ENCODE data around the gene MKX.
"Not testable (repeated sequence)": the region's sequence is repeated elsewhere in the genome, so short reads cannot be mapped to it uniquely, and the experiment has no call there.

The MKX gene

GRCh38 chr10:27699776-27700175, 45.8 kb downstream of the MKX start:
- DNase-seq (ENCODE audit: low spot score in 2 of 2) (no peak), ATAC-seq (replicated peaks; ENCODE audit: extremely low read depth, poor library complexity, severe bottlenecking) (no peak)
- Mint-ChIP-seq H3K4me1 (no peaks in the 10 kb centered on the region), H3K4me3 (no peak overlapping the region), H3K27me3 (peaks cover 31% of the 10 kb centered on the region), H3K36me3 (ENCODE audit: insufficient read depth) (no peaks in the 10 kb centered on the region), H3K27ac (ENCODE audit: low read depth) (no peak overlapping the region), H3K9me3 (no peaks in the 10 kb centered on the region)

- DNase-seq (ENCODE audit: low spot score in 2 of 2), result no peak
Observed at GRCh38 chr10:27698961-27699360, 46.7 kb downstream of the MKX start.

GRCh38 chr10:27696466-27696865, 49.2 kb downstream of the MKX start:
- H3K27me3 Mint-ChIP-seq, result peaks cover 40% of the 10 kb centered on the region
- H3K9me3 Mint-ChIP-seq, result no peaks in the 10 kb centered on the region
- DNase-seq (ENCODE audit: low spot score in 2 of 2) (no peak), ATAC-seq (replicated peaks; ENCODE audit: extremely low read depth, poor library complexity, severe bottlenecking) (no peak)
- H3K4me3 Mint-ChIP-seq, result no peak overlapping the region
- no peaks in the 10 kb centered on the region for H3K4me1 Mint-ChIP-seq
- no peaks in the 10 kb centered on the region for H3K36me3 Mint-ChIP-seq (ENCODE audit: insufficient read depth)
- H3K27ac Mint-ChIP-seq (ENCODE audit: low read depth), result no peak overlapping the region

More at GRCh38 chr10:27698961-27699360, 46.7 kb downstream of the MKX start:
- no peaks in the 10 kb centered on the region for H3K4me1 Mint-ChIP-seq
- no peak overlapping the region for H3K4me3 Mint-ChIP-seq
- no peaks in the 10 kb centered on the region for H3K36me3 Mint-ChIP-seq (ENCODE audit: insufficient read depth)
- H3K27me3 Mint-ChIP-seq, result peaks cover 36% of the 10 kb centered on the region
- ATAC-seq (replicated peaks; ENCODE audit: extremely low read depth, poor library complexity, severe bottlenecking), result no peak
- no peak overlapping the region for H3K27ac Mint-ChIP-seq (ENCODE audit: low read depth)
- no peaks in the 10 kb centered on the region for H3K9me3 Mint-ChIP-seq

DNA sequence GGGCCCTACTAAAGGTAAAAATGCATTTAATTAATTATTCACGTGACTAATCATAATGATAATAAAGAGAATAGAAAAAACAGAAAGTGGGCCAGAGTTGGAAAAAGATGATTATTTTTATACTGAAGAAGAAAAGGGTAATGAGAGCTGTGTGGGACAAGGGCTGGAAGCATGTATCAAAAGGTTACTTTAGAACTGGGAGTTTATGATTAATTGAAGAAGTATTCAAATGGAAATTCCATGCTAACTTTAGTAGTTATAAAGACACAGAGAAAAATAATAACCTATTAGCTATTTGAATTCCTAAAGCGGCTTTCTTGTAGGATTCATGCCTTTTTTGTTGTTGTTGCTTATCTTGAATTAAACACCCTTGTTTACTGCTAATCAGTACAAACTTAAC, 49.9 kb downstream of the MKX start:
- peaks cover 40% of the 10 kb centered on the region for H3K27me3 Mint-ChIP-seq
- no peak overlapping the region for H3K27ac Mint-ChIP-seq (ENCODE audit: low read depth)
- no peaks in the 10 kb centered on the region for H3K36me3 Mint-ChIP-seq (ENCODE audit: insufficient read depth)
- no peak overlapping the region for H3K4me3 Mint-ChIP-seq
- ATAC-seq (replicated peaks; ENCODE audit: extremely low read depth, poor library complexity, severe bottlenecking) (no peak), DNase-seq (ENCODE audit: low spot score in 2 of 2) (no peak)
- no peaks in the 10 kb centered on the region for H3K4me1 Mint-ChIP-seq
- no peaks in the 10 kb centered on the region for H3K9me3 Mint-ChIP-seq

GRCh38 chr10:27695088-27695487, 50.5 kb downstream of the MKX start:
- no peak overlapping the region for H3K27ac Mint-ChIP-seq (ENCODE audit: low read depth)
- no peaks in the 10 kb centered on the region for H3K9me3 Mint-ChIP-seq
- H3K4me3 Mint-ChIP-seq, result no peak overlapping the region
- no peak for DNase-seq (ENCODE audit: low spot score in 2 of 2)
- no peaks in the 10 kb centered on the region for H3K36me3 Mint-ChIP-seq (ENCODE audit: insufficient read depth)
- ATAC-seq (replicated peaks; ENCODE audit: extremely low read depth, poor library complexity, severe bottlenecking), result no peak
- peaks cover 40% of the 10 kb centered on the region for H3K27me3 Mint-ChIP-seq
- no peaks in the 10 kb centered on the region for H3K4me1 Mint-ChIP-seq

- peaks cover 49% of the 10 kb centered on the region for H3K27me3 Mint-ChIP-seq
- H3K9me3 Mint-ChIP-seq, result no peaks in the 10 kb centered on the region
- H3K4me3 Mint-ChIP-seq, result no peak overlapping the region
Observed at GRCh38 chr10:27692663-27693062, 53.0 kb downstream of the MKX start.

GRCh38 chr10:27688991-27689390, 56.6 kb downstream of the MKX start:
- Mint-ChIP-seq H3K4me3 (no peak overlapping the region), H3K9me3 (no peaks in the 10 kb centered on the region), H3K36me3 (ENCODE audit: insufficient read depth) (no peaks in the 10 kb centered on the region), H3K4me1 (no peaks in the 10 kb centered on the region), H3K27ac (ENCODE audit: low read depth) (no peak overlapping the region), H3K27me3 (peaks cover 41% of the 10 kb centered on the region)
- ATAC-seq (replicated peaks; ENCODE audit: extremely low read depth, poor library complexity, severe bottlenecking), result no peak
- DNase-seq (ENCODE audit: low spot score in 2 of 2), result no peak

More at GRCh38 chr10:27692663-27693062, 53.0 kb downstream of the MKX start:
- Mint-ChIP-seq H3K36me3 (ENCODE audit: insufficient read depth) (no peaks in the 10 kb centered on the region), H3K4me1 (no peaks in the 10 kb centered on the region), H3K27ac (ENCODE audit: low read depth) (no peak overlapping the region)
- DNase-seq (ENCODE audit: low spot score in 2 of 2), result no peak
- no peak for ATAC-seq (replicated peaks; ENCODE audit: extremely low read depth, poor library complexity, severe bottlenecking)

DNA sequence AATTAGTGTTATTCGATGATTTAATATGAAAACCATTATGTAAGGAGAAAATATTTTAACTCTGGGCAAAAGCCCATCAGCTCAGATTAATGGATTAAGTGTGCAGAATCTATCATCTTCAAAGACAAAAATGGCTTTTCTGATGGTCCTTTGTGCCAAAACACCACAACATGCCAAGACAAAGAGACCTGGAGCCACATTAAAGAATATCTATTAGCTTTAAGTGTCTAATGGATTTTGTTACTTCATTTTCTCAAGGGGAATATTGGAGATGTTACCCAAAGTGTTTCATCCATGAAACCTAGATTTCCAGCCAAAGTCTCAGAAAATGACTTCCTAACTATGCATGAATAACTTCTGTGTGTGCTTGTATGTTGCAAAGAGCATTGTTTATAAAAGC, 57.3 kb downstream of the MKX start:
- peaks cover 36% of the 10 kb centered on the region for H3K27me3 Mint-ChIP-seq
- H3K9me3 Mint-ChIP-seq, result no peaks in the 10 kb centered on the region
- H3K4me1 Mint-ChIP-seq, result no peaks in the 10 kb centered on the region
- H3K4me3 Mint-ChIP-seq, result no peak overlapping the region
- H3K27ac Mint-ChIP-seq (ENCODE audit: low read depth), result no peak overlapping the region
- ATAC-seq (replicated peaks; ENCODE audit: extremely low read depth, poor library complexity, severe bottlenecking) (no peak), DNase-seq (ENCODE audit: low spot score in 2 of 2) (no peak)
- H3K36me3 Mint-ChIP-seq (ENCODE audit: insufficient read depth), result no peaks in the 10 kb centered on the region

DNA sequence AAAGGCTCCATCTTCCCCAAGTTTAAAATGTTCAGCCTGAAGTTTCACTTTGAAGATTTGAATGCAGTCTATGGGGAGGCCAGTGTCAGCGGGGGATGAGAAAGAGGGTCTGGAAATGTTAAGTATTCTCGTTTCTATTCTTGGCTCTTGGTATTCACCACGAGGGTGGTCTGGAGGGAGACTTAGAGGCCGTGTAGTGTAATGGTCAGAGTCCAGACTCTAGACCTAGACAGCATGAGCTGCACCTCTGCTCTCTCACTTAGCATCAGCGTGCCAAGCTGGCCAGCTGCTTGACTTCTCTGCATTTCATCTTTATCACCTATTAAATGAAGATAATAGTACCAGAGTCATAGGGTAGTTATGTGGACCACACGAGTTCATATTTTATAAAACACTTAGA, 57.9 kb downstream of the MKX start:
- Mint-ChIP-seq H3K36me3 (ENCODE audit: insufficient read depth) (no peaks in the 10 kb centered on the region), H3K4me3 (no peak overlapping the region), H3K9me3 (no peaks in the 10 kb centered on the region), H3K27ac (ENCODE audit: low read depth) (no peak overlapping the region), H3K4me1 (no peaks in the 10 kb centered on the region), H3K27me3 (peaks cover 36% of the 10 kb centered on the region)
- DNase-seq (ENCODE audit: low spot score in 2 of 2) (no peak), ATAC-seq (replicated peaks; ENCODE audit: extremely low read depth, poor library complexity, severe bottlenecking) (no peak)

DNA sequence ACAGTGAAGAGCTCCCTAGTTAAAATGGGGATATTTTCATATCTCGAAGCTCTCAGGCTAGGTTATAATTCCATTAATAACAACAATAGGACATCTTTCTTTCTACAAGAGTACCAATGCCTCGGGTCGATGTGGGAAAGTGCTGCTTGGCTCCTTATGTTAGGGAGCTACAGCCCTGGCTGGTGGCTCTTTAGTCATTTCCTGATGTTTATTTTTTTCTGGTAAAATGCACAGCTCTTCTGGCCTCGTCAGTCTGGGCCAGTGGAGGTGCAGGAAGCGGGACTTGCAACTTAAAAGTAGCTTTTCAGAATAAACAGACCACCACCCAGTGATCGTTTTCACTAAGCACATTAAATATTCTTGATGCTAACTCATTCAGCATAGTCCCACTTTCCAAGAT, 58.3 kb downstream of the MKX start:
- H3K36me3 Mint-ChIP-seq (ENCODE audit: insufficient read depth), result no peaks in the 10 kb centered on the region
- H3K27ac Mint-ChIP-seq (ENCODE audit: low read depth), result no peak overlapping the region
- no peak for ATAC-seq (replicated peaks; ENCODE audit: extremely low read depth, poor library complexity, severe bottlenecking)
- no peak for DNase-seq (ENCODE audit: low spot score in 2 of 2)
- peaks cover 36% of the 10 kb centered on the region for H3K27me3 Mint-ChIP-seq
- H3K4me3 Mint-ChIP-seq, result no peak overlapping the region
- no peaks in the 10 kb centered on the region for H3K9me3 Mint-ChIP-seq
- H3K4me1 Mint-ChIP-seq, result no peaks in the 10 kb centered on the region

DNA sequence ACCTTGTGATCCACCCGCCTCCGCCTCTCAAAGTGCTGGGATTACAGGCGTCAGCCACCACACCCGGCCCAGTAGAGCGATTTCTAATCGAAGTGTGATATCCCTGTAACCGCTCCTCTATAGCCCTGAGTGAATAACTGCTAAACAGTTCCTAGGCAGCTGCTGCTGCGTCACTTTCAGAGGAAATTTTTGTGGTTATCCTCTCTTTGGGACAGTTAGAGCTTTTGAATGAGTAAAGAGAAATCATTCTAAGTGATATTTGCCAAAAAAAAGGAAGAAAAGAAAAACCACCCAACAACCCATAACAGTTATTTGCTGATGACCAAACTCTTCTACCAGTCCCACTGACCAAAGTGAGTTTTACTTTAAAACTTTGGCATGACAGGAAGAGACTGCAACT, 59.9 kb downstream of the MKX start:
- H3K4me3 Mint-ChIP-seq, result no peak overlapping the region
- peaks cover 38% of the 10 kb centered on the region for H3K27me3 Mint-ChIP-seq
- no peaks in the 10 kb centered on the region for H3K36me3 Mint-ChIP-seq (ENCODE audit: insufficient read depth)
- no peak overlapping the region for H3K27ac Mint-ChIP-seq (ENCODE audit: low read depth)
- DNase-seq (ENCODE audit: low spot score in 2 of 2), result no peak
- ATAC-seq (replicated peaks; ENCODE audit: extremely low read depth, poor library complexity, severe bottlenecking), result no peak
- no peaks in the 10 kb centered on the region for H3K9me3 Mint-ChIP-seq
- H3K4me1 Mint-ChIP-seq, result no peaks in the 10 kb centered on the region

DNA sequence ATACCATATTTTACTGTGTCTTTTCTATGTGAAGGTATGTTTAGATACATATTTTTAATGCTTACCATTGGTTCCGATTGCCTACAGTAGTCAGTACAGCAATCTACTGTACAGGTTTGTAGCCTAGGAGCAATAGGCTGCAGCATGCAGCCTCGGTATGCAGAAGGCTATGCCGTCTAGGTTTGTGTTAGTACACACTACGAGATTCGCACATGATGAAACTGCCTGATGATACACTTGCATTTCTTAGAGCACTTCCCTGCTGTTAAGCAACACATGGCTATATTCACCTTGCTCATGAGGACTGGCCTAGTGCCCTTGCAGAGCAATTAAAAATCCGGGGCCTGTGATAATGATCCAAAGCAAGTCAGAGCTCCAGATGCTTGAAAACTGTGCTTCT, 62.4 kb downstream of the MKX start:
- ATAC-seq (replicated peaks; ENCODE audit: extremely low read depth, poor library complexity, severe bottlenecking), result no peak
- H3K27ac Mint-ChIP-seq (ENCODE audit: low read depth), result no peak overlapping the region

DNA sequence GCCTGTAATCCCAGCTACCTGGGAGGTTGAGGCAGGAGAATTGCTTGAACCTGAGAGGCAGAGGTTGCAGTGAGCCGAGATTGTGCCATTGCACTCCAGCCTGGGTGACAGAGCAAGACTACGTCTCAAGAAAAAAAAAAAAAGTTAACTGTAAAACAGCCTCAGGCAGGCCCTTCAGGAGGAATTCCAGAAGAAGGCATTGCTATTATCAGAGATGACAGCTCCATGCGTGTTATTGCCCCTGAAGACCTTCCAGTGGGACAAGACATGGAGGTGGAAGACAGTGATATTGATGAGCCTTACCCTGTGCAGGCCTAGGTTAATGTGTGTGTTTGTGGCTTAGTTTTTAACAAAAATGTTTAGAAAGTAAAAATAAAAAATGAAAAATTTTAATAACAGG, 63.8 kb downstream of the MKX start:
- not testable (repeated sequence) for H3K27ac Mint-ChIP-seq (ENCODE audit: low read depth); H3K4me1 Mint-ChIP-seq; ATAC-seq (replicated peaks; ENCODE audit: extremely low read depth, poor library complexity, severe bottlenecking); DNase-seq (ENCODE audit: low spot score in 2 of 2); H3K9me3 Mint-ChIP-seq; H3K36me3 Mint-ChIP-seq (ENCODE audit: insufficient read depth); H3K4me3 Mint-ChIP-seq
- H3K27me3 Mint-ChIP-seq, result peaks cover 42% of the 10 kb centered on the region

More for the DNA sequence above, 62.4 kb downstream of the MKX start:
- Mint-ChIP-seq H3K4me1 (no peaks in the 10 kb centered on the region), H3K9me3 (no peaks in the 10 kb centered on the region), H3K36me3 (ENCODE audit: insufficient read depth) (no peaks in the 10 kb centered on the region), H3K4me3 (no peak overlapping the region), H3K27me3 (peaks cover 42% of the 10 kb centered on the region)
- DNase-seq (ENCODE audit: low spot score in 2 of 2), result no peak
